ENCODE results near the gene SMURF1.

The SMURF1 gene

DNA sequence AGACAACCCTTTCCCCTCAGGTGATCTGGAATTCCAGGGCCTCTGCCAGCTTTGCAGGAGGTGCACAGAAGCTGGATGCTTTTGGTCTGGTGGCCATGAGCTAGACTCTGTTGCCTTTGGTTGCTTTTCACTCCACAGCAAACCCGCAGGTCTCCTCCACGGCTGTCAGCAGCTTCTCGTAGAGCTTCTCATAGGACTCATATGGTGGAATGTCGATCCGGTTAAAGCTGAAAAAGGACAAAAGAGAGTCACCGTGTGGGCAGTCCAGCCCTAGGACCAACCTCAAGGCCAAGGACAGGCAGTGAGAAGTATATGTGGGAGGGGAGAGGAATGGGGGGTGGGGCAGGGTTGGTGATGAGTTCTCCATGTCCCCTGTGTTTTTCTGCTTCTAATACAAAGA, 113.5 kb downstream of the SMURF1 start:
- TF ChIP-seq, protein P1, sequence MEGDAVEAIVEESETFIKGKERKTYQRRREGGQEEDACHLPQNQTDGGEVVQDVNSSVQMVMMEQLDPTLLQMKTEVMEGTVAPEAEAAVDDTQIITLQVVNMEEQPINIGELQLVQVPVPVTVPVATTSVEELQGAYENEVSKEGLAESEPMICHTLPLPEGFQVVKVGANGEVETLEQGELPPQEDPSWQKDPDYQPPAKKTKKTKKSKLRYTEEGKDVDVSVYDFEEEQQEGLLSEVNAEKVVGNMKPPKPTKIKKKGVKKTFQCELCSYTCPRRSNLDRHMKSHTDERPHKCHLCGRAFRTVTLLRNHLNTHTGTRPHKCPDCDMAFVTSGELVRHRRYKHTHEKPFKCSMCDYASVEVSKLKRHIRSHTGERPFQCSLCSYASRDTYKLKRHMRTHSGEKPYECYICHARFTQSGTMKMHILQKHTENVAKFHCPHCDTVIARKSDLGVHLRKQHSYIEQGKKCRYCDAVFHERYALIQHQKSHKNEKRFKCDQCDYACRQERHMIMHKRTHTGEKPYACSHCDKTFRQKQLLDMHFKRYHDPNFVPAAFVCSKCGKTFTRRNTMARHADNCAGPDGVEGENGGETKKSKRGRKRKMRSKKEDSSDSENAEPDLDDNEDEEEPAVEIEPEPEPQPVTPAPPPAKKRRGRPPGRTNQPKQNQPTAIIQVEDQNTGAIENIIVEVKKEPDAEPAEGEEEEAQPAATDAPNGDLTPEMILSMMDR (conservative IDR thresholded peaks at IDR 0.05; ENCODE audit: low read depth): no peak
- peak overlapping the region; percentile 22 for H3K27ac ChIP-seq
- no peak for DNase-seq (ENCODE audit: low spot score)
- ChIA-PET POLR2A (ENCODE audit: low non-redundant PET) (no interaction called here), CTCF (interaction anchor here (1.0 kb wide), 2 partner anchors 13 to 296 kb away, joined by 3 read pairs; no protein-coding TSS in a partner anchor)

DNA sequence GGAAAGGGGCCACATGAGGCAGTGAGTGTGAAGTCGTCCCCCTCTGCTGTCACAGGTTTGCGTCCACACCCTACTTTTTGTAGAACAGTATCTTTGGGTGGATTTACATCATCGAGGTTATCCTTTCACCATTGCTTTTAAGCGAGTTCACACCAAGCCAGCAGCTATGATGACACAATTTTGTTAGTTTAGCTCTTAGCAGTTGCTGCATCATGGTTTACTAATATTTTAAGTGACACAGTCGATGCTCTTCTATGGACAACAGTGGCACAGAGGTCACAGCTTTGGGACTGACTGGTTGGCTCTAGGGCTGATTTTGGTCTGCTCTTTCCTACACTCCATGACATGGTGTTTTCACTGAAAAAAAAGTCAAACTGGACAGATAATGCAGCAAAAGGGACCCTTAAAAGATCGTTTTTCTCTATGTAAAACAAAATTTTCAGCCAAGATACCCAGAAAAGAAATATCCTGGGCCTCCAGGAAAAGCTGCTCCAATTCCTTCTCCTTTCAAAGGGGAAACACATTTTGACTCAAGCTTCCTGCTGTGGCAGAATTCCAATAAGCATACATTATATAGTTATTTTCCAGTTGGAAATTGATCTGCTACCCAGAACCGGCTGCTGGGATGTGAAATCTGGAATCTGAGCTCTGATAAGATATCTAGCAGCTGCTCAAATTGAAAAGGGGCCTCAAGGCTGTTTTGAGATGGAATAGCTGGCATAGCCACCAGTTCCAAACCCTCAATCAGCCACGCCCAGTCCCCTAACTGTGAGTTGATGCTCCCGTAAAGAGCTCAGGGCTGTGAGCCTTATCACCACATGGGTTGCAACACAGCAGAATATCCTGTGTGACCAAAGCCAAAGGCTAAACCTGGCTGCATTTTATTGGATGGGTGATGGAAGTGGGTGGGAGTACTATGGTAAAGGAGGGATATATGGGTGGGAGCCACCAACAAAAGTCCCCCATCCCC, 114.2 kb downstream of the SMURF1 start:
- CTCF ChIA-PET: interaction anchor here (1.0 kb wide), 1 partner anchor 297 kb away, joined by 3 read pairs; no protein-coding TSS in a partner anchor
- no peak for DNase-seq (ENCODE audit: low spot score)

DNA sequence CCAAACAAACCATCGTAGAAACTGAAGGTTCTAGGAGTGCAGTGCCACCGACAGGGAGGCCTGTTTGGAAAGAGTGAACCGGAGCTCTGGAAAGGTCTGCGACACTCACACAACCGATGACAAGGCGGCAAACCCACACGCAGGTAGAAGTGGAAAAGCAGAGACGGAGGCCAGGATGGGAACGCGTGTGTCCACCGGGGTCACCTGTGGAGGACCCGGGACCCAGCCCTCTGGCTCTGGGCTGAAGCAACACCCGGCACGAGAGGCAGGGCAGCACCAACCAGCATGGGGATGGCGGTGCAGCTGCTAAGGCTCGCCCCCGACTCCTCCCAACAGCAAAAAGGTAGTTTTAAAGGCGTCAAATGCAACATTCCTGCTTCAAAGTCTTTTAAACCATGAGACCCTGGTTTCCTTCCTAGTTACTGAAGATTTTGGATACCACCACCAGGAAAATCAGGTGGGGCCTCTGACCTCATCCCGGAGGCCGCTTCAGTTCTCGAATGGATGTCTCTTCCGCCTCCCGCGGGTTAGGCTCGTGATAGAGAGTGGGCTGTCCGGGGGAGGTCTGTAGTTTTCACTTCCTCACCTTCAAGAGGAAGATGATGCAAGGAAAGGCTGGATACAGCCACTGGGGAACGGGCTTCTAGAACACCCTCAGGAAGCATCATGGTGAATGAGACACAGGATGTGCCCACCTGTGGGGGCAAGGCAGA, 115.5 kb downstream of the SMURF1 start:
- no peak for DNase-seq (ENCODE audit: low spot score)
- TF ChIP-seq, protein P1 (conservative IDR thresholded peaks at IDR 0.05; ENCODE audit: low read depth): no peak
- CTCF ChIA-PET: no interaction called here
- peak overlapping the region; percentile 13 for H3K27ac ChIP-seq
- POLR2A ChIA-PET (ENCODE audit: low non-redundant PET): no interaction called here

More for the DNA sequence above, 114.2 kb downstream of the SMURF1 start:
- POLR2A ChIA-PET (ENCODE audit: low non-redundant PET): no interaction called here
- TF ChIP-seq, protein P1 (conservative IDR thresholded peaks at IDR 0.05; ENCODE audit: low read depth): no peak
- H3K27ac ChIP-seq: peak overlapping the region; percentile 22

DNA sequence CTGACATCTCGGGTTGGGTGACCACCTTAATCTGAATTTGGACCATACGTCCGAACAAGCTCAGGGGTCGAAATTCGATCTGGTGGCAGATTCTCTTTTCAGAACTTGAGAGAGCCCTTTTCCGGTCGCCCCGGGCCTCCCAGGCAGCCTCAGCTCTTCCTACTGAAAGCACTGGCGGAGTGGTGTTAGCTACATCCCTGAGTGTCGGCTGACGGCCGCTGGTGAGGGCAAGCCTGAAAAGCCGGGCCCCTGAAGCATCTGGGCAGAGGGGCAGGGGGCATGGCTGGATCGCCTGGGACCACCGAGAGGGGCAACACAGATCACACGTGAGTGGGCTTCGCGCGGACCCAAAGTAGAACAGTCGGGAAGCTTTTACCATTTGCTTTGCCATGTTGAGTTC, 116.1 kb downstream of the SMURF1 start:
- POLR2A ChIA-PET (ENCODE audit: low non-redundant PET): no interaction called here
- DNase-seq (ENCODE audit: low spot score): no peak
- TF ChIP-seq, protein P1 (conservative IDR thresholded peaks at IDR 0.05; ENCODE audit: low read depth): no peak
- H3K27ac ChIP-seq: peak overlapping the region; percentile 13
- CTCF ChIA-PET: no interaction called here

DNA sequence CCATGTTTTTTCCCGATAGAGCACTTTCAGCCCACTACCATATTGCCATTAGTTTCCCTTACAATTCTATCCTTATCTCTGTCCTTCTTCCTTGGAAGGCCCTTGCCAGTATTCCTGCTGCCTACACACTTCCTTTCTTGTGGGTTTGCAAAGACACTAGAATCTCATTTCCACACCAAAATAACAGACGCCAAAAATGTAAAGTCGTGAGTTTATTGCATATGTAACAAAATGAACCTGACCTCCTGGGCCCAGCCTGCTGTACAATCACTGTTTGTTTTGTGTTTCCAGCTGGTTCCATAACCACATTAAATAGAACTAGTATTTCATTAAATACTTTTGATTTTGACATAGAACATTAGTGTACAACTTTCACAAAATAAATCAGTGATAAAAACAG, 116.7 kb downstream of the SMURF1 start:
- ChIA-PET POLR2A (ENCODE audit: low non-redundant PET) (no interaction called here), CTCF (interaction anchor here (0.7 kb wide), 1 partner anchor 13 kb away, joined by 3 read pairs; no protein-coding TSS in a partner anchor)
- no peak overlapping the region for H3K27ac ChIP-seq
- TF ChIP-seq, protein P1 (conservative IDR thresholded peaks at IDR 0.05; ENCODE audit: low read depth): no peak
- no peak for DNase-seq (ENCODE audit: low spot score)

DNA sequence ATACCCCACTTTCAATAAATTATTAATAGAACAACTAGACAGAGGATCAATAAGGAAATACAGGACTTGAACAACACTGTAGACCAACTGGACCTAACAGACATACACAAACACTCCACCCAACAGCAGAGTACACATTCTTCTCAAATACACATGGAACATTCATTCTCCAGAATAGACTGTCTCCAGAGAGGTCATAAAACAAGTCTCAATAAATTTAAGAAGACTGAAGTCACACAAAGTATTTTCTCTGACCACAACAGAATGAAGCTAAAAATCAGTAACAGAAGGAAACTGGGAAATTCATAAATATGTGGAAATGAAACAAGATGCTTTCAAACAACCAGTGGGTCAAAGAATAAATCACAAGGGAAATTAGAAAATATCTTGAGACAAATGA, 119.8 kb downstream of the SMURF1 start:
- H3K27ac ChIP-seq: no peak overlapping the region
- ChIA-PET POLR2A (ENCODE audit: low non-redundant PET) (no interaction called here), CTCF (interaction anchor here (0.6 kb wide), 1 partner anchor 96 kb away, joined by 3 read pairs; no protein-coding TSS in a partner anchor)
- DNase-seq (ENCODE audit: low spot score): no peak
- TF ChIP-seq, protein P1 (conservative IDR thresholded peaks at IDR 0.05; ENCODE audit: low read depth): no peak
